Memory B cell (primary cell): Measurements from ENCODE around the gene LMAN2L.

Experiments used
- ATAC-seq: fragments of 150-1000 bp; cut with Tn5 transposase; 2 replicates; pipeline ENCODE4 v1.10.0; 2021; ENCODE audit warnings: low read depth, mild to moderate bottlenecking, moderate library complexity
- DNase-seq, 2 donors: peaks; one replicate each; pipeline ENCODE4 v3.0.0; 2022; ENCODE audit warnings: low spot score in 2 of 2
- H3K27ac Mint-ChIP-seq: one replicate; pipeline ENCODE4 v1.8.0; 2022; ENCODE audit warnings: mild to moderate bottlenecking, moderate library complexity, mixed read lengths
- H3K27me3 Mint-ChIP-seq: one replicate; pipeline ENCODE4 v1.8.0; 2022; ENCODE audit warnings: mixed read lengths
- H3K36me3 Mint-ChIP-seq: one replicate; pipeline ENCODE4 v1.8.0; 2022; ENCODE audit warnings: mild to moderate bottlenecking, mixed read lengths
- H3K4me1 Mint-ChIP-seq: one replicate; pipeline ENCODE4 v1.8.0; 2022; ENCODE audit warnings: mixed read lengths
- H3K4me3 Mint-ChIP-seq: one replicate; pipeline ENCODE4 v1.8.0; 2022; ENCODE audit warnings: mild to moderate bottlenecking, moderate library complexity, mixed read lengths
- H3K9me3 Mint-ChIP-seq: one replicate; pipeline ENCODE4 v1.8.0; 2022; ENCODE audit warnings: mixed read lengths

The LMAN2L gene

GRCh38 chr2:96691022-96691612, 48.7 kb downstream of the LMAN2L start:
- H3K4me3 Mint-ChIP-seq, result no peak overlapping the region
- H3K27me3 Mint-ChIP-seq, result peaks cover 2% of the 10 kb centered on the region
- DNase-seq, result no peak
- no peaks in the 10 kb centered on the region for H3K36me3 Mint-ChIP-seq
- no peaks in the 10 kb centered on the region for H3K4me1 Mint-ChIP-seq
- no peak overlapping the region for H3K27ac Mint-ChIP-seq
- no peak for ATAC-seq
- H3K9me3 Mint-ChIP-seq, result no peaks in the 10 kb centered on the region

- Mint-ChIP-seq H3K27ac (no peak overlapping the region), H3K4me3 (no peak overlapping the region)
Measured at GRCh38 chr2:96690306-96691021, 49.4 kb downstream of the LMAN2L start.

DNA sequence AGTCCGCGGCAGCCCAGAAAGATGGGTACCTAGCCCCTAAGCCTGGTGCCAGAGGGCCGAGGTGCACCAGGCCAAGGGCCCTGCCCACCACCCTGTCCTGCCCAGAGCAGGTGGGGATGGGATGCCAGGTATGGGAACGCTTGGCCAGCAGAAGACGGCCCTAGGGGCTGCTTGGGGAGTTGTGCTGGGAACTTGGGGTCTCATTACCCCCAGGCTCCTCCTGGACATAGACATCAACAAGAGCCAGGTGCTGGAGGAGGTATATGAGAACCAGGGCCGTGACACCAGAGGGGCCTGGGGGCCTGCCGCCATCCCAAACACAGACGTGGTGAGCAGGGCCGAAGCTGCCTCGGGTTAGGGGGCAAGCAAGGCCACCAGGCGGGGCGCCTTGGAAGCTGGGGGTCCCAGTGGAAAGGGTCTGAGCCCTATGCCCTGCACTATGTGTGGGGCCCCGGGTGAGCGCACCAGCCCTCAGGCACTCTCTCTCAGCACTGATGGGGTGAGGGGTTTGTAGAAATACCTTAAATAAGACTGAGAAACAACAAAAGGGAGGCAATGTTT, 50.4 kb downstream of the LMAN2L start:
- no peaks in the 10 kb centered on the region for H3K9me3 Mint-ChIP-seq
- no peaks in the 10 kb centered on the region for H3K36me3 Mint-ChIP-seq
- no peak overlapping the region for H3K27ac Mint-ChIP-seq
- H3K27me3 Mint-ChIP-seq, result peaks cover 6% of the 10 kb centered on the region
- no peak for DNase-seq
- ATAC-seq, result no peak
- H3K4me1 Mint-ChIP-seq, result no peaks in the 10 kb centered on the region
- H3K4me3 Mint-ChIP-seq, result no peak overlapping the region

More at GRCh38 chr2:96690306-96691021, 49.4 kb downstream of the LMAN2L start:
- Mint-ChIP-seq H3K9me3 (no peaks in the 10 kb centered on the region), H3K27me3 (peaks cover 3% of the 10 kb centered on the region), H3K4me1 (no peaks in the 10 kb centered on the region), H3K36me3 (no peaks in the 10 kb centered on the region)
- no peak for ATAC-seq
- DNase-seq, result no peak

DNA sequence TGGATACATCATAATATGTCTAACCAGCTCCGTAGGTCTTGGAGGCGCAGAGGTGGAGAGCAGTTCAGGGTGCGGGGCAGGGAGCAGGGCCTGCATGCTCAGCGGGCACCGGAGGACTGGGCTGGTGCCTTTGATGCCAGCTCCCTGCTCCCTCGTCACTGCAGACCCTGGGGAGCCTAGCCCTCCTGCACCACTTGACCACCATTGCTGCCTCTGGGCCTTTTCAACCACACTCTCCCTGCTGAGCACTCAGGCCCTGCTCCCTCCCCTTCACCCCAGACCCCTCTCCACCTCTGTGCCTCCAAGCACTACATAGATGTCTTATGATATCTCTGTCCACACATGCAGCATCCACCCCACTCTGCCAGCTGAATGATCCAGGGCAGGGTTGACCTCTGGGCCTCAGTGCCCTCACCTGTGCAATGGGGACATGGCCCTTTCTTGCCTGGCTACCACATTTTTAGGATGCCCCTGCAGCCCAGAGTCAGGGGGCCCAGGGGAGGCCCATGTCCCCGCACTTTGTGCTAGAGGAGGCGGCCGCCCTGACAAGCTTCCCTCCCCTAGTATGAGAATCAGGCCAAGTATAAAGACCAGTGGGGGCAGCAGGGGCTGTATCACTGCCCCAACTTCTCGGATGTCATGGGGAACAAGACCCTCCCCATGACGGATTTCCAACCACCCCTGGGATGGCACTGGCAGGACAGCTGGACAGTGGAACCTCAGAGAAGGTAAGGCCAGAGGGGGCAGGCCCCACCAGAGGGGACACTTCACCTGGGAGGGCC, 51.0 kb downstream of the LMAN2L start:
- H3K27me3 Mint-ChIP-seq, result peaks cover 8% of the 10 kb centered on the region
- no peaks in the 10 kb centered on the region for H3K4me1 Mint-ChIP-seq
- H3K9me3 Mint-ChIP-seq, result no peaks in the 10 kb centered on the region
- DNase-seq, result no peak
- no peaks in the 10 kb centered on the region for H3K36me3 Mint-ChIP-seq
- no peak overlapping the region for H3K4me3 Mint-ChIP-seq
- no peak overlapping the region for H3K27ac Mint-ChIP-seq
- no peak for ATAC-seq

GRCh38 chr2:96687711-96688640, 51.9 kb downstream of the LMAN2L start:
- Mint-ChIP-seq H3K4me3 (no peak overlapping the region), H3K36me3 (no peaks in the 10 kb centered on the region), H3K4me1 (no peaks in the 10 kb centered on the region), H3K27me3 (peaks cover 8% of the 10 kb centered on the region), H3K27ac (no peak overlapping the region), H3K9me3 (no peaks in the 10 kb centered on the region)
- DNase-seq (no peak), ATAC-seq (no peak)

GRCh38 chr2:96687266-96687665, 52.6 kb downstream of the LMAN2L start:
- DNase-seq (no peak), ATAC-seq (no peak)
- no peaks in the 10 kb centered on the region for H3K36me3 Mint-ChIP-seq
- peaks cover 8% of the 10 kb centered on the region for H3K27me3 Mint-ChIP-seq
- H3K4me1 Mint-ChIP-seq, result no peaks in the 10 kb centered on the region
- H3K9me3 Mint-ChIP-seq, result no peaks in the 10 kb centered on the region
- H3K27ac Mint-ChIP-seq, result no peak overlapping the region
- no peak overlapping the region for H3K4me3 Mint-ChIP-seq

DNA sequence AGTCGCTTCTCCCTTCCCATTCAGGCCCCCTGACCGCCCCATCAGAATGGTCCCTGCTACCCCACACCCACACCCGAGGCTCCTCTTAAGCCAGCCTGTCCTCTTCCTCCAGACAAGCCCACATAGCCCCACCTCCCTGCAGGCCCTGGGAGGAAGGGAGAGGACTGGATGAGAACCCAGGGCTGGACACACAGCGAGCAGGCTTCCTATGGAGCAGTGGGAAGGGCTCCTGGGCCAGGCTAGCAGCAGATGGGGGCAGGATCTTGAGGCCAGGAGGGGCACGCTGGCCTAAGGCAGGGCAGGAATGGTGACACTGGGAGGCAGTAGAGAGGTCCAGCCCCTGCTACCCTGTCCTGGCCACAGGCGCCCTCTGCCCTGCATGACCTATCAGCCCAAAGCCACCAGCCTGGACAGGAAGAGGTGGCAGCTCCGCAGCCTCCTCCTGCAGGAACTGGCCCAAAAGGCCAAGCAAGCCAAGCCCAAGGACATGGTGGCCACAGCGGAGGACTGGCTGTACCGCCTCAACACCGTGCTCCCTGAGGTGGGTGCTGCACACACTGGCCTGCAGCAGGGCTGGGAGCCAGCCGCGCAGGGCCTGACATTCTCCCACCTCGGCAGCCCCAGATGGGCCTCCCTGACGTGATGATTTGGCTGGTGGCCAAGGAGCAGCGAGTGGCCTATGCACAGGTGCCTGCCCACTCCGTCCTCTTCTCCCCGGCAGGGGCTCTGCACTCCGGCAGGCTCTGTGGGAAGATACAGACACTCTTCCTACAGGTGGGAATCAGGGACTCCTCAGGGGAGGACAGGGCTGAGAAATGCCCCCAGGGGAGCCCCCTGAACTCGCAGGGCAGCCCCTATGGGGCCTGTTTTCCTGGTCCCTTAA, 54.0 kb downstream of the LMAN2L start:
- Mint-ChIP-seq H3K27me3 (peaks cover 8% of the 10 kb centered on the region), H3K9me3 (no peaks in the 10 kb centered on the region), H3K4me3 (no peak overlapping the region), H3K36me3 (no peaks in the 10 kb centered on the region), H3K4me1 (no peaks in the 10 kb centered on the region), H3K27ac (no peak overlapping the region)
- ATAC-seq (no peak), DNase-seq (no peak)

DNA sequence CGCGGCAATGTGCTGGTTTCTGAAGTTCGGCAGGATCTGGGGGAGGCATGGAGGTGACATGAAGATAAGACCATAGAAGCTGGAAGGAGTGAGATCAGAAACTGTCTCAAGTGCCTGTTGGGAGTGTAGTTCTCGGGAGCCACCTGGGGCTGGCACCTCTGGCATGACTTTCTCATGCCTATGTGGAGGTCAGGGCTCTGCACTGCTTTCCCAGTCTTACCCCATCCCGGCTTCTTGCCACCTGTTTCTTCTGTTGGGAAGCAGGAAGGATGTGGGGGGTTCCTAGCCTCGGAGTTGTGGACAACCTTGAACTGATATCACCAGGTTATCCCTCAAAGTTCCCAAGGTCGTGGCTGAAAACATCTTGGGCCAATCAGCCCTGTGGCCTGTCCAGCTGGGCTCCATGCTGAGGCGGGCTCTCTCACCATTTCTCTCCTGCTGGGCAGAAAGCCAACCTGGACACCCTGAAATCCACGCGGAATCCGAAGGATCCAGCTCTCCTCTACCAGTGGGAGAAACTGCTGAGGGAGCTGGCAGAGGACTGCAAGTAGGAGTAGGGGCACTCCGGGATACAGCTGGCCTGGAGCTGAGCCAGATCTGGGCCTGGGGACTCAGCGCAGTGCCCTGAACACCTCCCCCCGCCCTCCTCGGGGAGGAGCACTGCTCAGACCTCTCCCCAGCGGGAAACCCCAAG, 54.8 kb downstream of the LMAN2L start:
- Mint-ChIP-seq H3K9me3 (no peaks in the 10 kb centered on the region), H3K27me3 (peaks cover 11% of the 10 kb centered on the region), H3K36me3 (no peaks in the 10 kb centered on the region), H3K4me3 (no peak overlapping the region), H3K27ac (no peak overlapping the region), H3K4me1 (no peaks in the 10 kb centered on the region)
- DNase-seq (no peak), ATAC-seq (no peak)

DNA sequence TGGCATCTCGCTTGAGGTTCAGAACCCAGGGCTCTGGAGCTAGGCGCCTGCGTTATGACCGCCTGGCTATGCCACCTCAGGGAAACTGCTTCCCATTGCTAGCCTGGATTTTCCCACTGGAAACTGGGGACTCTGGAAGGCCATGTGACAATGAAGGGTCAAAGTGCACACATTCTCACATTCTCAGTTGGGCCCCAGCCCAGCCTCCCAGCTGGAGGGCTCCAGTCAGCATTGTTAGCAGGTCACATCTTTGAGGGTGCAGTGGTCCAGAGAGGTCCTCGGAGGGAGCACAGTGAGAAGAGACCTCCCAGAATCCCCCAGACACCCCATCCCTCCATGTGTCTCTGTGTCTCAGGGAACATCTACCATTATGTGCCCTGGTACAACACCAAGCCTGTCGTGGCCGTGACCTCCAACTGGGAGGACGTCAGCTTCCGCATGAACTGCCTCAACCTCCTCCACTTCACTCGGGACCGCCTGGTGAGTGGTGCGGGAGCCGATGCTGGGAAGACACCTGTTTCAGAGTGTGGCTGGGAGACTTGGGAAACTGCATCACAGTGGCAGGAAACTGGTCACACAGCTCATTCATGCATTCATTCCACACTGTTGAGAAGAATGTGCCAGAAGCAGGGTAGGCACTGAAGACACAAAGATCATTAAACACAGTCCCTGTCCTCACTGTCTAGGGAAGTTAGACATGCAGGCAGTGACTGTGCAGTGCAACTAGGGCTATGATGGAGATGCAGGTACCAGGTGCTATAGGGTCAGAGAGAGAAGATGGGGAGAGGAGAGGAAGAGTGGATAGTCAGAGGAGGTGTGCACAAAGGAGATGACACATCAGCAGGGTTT, 55.7 kb downstream of the LMAN2L start:
- Mint-ChIP-seq H3K4me1 (no peaks in the 10 kb centered on the region), H3K27ac (no peak overlapping the region), H3K4me3 (no peak overlapping the region), H3K36me3 (no peaks in the 10 kb centered on the region), H3K27me3 (peaks cover 13% of the 10 kb centered on the region), H3K9me3 (no peaks in the 10 kb centered on the region)
- DNase-seq (no peak), ATAC-seq (no peak)

- H3K27me3 Mint-ChIP-seq, result peaks cover 13% of the 10 kb centered on the region
- ATAC-seq (no peak), DNase-seq (no peak)
- no peaks in the 10 kb centered on the region for H3K9me3 Mint-ChIP-seq
- no peaks in the 10 kb centered on the region for H3K4me1 Mint-ChIP-seq
- H3K27ac Mint-ChIP-seq, result no peak overlapping the region
- H3K4me3 Mint-ChIP-seq, result no peak overlapping the region
- no peaks in the 10 kb centered on the region for H3K36me3 Mint-ChIP-seq
Measured at GRCh38 chr2:96683307-96683706, 56.6 kb downstream of the LMAN2L start.

DNA sequence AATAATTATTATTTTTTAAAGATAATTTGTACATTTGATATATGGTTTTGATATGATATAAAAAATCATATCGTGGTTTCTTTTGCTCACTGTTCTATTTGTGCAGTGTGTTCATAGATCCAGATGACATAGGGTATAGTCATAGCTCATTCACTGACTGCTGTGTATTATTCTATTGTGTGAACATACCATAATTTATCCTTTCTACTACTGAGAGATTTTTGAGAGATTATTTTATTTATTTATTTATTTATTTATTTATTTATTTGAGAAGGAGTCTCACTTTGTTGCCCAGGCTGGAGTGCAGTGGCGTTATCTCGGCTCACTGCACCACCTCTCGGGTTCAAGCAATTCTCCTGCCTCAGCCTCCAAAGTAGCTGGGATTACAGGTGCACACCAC, 58.3 kb downstream of the LMAN2L start:
- DNase-seq (no peak), ATAC-seq (no peak)
- Mint-ChIP-seq H3K9me3 (no peaks in the 10 kb centered on the region), H3K4me1 (no peaks in the 10 kb centered on the region), H3K27ac (no peak overlapping the region), H3K4me3 (no peak overlapping the region), H3K27me3 (peaks cover 11% of the 10 kb centered on the region), H3K36me3 (no peaks in the 10 kb centered on the region)
